ENCODE results near the gene SYNE1.

- TF ChIP-seq CTCF (IDR thresholded peaks at IDR 0.05) (no peak), EP300 (IDR thresholded peaks at IDR 0.05) (no peak)
Measured at GRCh38 chr6:152186840-152187239, 450.3 kb downstream of the SYNE1 start.
